HL-60 (cell line): ENCODE data around the gene LMF1.

Experiments
- DNase-seq, 2 experiments: peaks; one replicate each; pipeline ENCODE4 v3.0.0-alpha.2; 2010 to 2020; ENCODE audit warnings: low read depth in 1 of 2, low spot score in 1 of 2
- H3K27ac ChIP-seq: fragments of 250-450 bp; sonication (Bioruptor Pico); replicated peaks from 2 replicates; pipeline ENCODE4 v1.5.1; 2020; ENCODE audit warnings: mild to moderate bottlenecking, moderate library complexity
- H3K27me3 ChIP-seq: fragments of 250-450 bp; sonication (Bioruptor Pico); 2 replicates; pipeline ENCODE4 v1.5.1; 2021; ENCODE audit warnings: mild to moderate bottlenecking, moderate library complexity; ENCODE audit not compliant: insufficient read depth, poor library complexity, severe bottlenecking
- H3K4me3 ChIP-seq: replicated peaks from 2 replicates; pipeline ENCODE4 v1.5.1; 2011; ENCODE audit warnings: mild to moderate bottlenecking, control low read depth, low read length; ENCODE audit not compliant: insufficient read depth
- CTCF ChIP-seq: IDR thresholded peaks from one replicate; pipeline ENCODE4 v1.5.1; 2011; ENCODE audit warnings: low read length, control low read depth, inconsistent platforms; ENCODE audit not compliant: insufficient read depth
- GABPA ChIP-seq: IDR thresholded peaks from 2 replicates; pipeline ENCODE4 v1.6.1; 2012; ENCODE audit warnings: low read depth
- POLR2AphosphoS5 ChIP-seq: IDR thresholded peaks from 2 replicates; pipeline ENCODE4 v1.6.1; 2012; ENCODE audit warnings: low read depth
- REST ChIP-seq: IDR thresholded peaks from 2 replicates; pipeline ENCODE4 v1.6.1; 2012; ENCODE audit warnings: low read depth; ENCODE audit not compliant: insufficient replicate concordance
- SPI1 ChIP-seq: IDR thresholded peaks from 2 replicates; pipeline ENCODE4 v1.6.1; 2012; ENCODE audit warnings: low read depth, mild to moderate bottlenecking, borderline replicate concordance

Gene LMF1

DNA sequence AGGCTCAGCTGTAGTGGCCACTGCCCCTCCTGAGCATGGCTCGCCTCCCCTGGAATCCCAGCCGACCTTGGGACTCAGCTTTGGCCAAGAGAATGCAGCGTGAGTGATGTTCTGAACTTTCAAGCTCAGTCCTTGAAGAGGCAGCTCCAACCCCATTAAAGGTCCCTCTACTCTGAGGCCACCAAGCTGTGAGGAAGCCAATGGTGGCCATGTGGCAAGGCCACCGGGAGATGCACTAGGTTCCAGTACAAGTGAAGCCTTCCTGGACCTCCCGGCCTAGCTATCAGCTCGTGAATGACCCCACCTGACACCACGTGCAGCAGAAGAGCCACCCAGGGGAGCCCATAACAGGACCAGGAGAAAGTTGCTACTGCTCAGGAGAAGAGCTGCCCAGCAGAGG, 88.5 kb downstream of the LMF1 start:
- Histone ChIP-seq H3K27me3 (no peaks in the 10 kb centered on the region), H3K27ac (no peak overlapping the region), H3K4me3 (no peak overlapping the region)
- no peak for TF ChIP-seq POLR2AphosphoS5
- no peak for DNase-seq

DNA sequence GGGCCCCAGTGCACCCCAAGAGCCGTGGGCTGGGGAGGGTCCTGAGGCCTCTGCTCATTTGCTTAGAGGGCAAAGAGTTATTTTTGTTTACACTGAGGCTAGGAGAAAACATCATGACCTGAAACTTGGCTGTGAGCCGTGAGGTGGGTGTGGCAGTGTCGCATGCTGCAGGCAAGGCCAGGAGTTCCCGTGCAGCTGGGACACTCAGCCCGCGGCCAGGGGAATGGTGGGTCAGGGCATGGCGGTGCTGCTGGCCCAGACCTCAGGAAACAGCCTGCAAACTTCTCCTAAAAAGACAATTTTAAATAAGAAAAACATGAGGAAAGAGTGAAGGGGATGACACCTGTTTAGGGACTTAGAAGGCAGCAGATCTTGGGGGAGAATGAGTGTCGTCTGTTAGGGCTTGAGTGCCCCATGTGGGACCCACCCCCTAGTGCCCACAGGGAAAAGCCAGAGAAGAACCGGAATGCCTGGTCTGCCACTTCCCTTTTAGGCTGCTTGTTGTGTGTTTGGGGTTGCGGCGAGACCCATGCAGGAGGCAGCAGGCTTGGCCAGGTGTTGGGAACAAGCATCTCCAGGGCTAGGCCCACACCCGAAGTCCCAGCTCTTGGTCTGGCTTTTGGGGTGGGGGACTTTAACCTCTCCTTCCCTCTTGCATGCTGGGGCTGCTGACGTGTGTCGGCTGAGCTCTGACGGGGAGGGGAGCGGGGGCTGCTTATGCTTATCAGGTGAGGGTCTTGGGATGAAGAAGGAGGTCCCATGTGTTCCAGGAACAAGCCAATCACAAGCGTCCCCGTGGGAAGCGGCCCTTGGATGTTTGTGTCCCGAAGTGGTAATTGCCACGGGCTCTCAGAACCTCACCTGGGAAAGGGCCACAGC, 89.3 kb downstream of the LMF1 start:
- TF ChIP-seq GABPA (no peak), POLR2AphosphoS5 (no peak), SPI1 (peak; percentile 39; the same call in 1 of the 2 replicates), REST (no peak)
- peak in 1 of 2 experiments; percentile 21 for DNase-seq
- Histone ChIP-seq H3K27ac (no peak overlapping the region), H3K27me3 (no peaks in the 10 kb centered on the region), H3K4me3 (no peak overlapping the region)

DNA sequence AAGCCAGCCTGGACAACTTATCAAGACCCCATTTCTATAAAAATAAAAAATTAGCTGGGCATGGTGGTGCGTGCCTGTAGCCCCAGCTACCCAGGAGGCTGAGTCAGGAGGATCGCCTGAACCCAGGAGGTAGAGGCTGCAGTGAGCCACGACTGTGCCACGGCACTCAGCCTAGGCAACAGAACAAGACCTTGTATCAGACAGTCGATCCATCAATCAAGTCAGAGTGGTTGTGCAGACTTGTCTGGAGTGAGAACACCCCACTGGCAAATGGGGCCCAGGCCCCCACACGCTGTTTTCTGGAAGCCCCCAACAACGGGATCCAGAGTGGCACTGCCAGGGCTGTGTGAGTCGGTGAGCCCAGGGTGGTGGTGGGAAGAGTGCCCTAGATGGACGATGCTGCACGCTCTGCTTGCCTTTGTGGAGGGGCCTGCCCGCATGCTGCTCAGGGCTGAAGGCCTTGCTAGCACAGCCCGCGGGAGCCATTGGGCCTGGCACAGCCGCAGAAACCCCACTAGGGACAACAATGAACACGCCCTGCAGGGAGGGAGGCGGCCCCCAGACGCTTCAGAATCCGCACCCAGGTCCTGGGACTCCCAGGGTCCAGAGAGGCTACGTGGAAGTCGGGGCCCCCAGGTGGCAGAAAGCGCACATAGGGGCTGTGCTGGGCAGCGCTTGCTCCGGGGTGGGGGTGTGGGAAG, 90.2 kb downstream of the LMF1 start:
- no peak for DNase-seq
- Histone ChIP-seq H3K27me3 (no peaks in the 10 kb centered on the region), H3K4me3 (no peak overlapping the region), H3K27ac (no peak overlapping the region)
- no peak for TF ChIP-seq GABPA
- no peak for TF ChIP-seq SPI1
- TF ChIP-seq REST: no peak
- no peak for TF ChIP-seq POLR2AphosphoS5
- no peak for TF ChIP-seq CTCF

GRCh38 chr16:879986-880385, 90.8 kb downstream of the LMF1 start:
- Histone ChIP-seq H3K27ac (no peak overlapping the region), H3K27me3 (no peaks in the 10 kb centered on the region), H3K4me3 (no peak overlapping the region)
- no peak for DNase-seq
- TF ChIP-seq REST (no peak), CTCF (no peak), SPI1 (no peak), POLR2AphosphoS5 (no peak), GABPA (no peak)
